Posterior vena cava (tissue), 2 donors: ENCODE results near the gene EVI5L. TPM values are rescaled to one million over a fixed set of nuclear protein-coding genes. Genes with fewer than 3 reads are reported as not detected.
"Not testable (repeated sequence)": the region's sequence is repeated elsewhere in the genome, so short reads cannot be mapped to it uniquely, and the experiment has no call there.

Source experiments
- DNase-seq: peaks from one replicate; pipeline ENCODE4 v3.0.0-alpha.2; 2020; ENCODE audit warnings: low spot score
- intact Hi-C, 2 donors: fragments of 100-400 bp; cut with DNase I; formaldehyde crosslinking; loops; one replicate each; pipeline versions ENCODE4 v1.14.1 to v1.14.2; 2022 to 2023
- total RNA-seq, 2 donors: library from RNA; stranded (reverse); fragmentation: NEBNext Ultra II Directional; extraction: Animal tissue kit (Norgen Biotek cat#: 25700); gene quantifications; one replicate each; pipeline ENCODE4 v1.2.1, GENCODE V29; 2021
- donor health status: DM: yes; HTN: yes; CAD: no.
- donor health status: DM: yes; HTN: yes; CAD: no.

EVI5L gene
- total RNA-seq, 2 donors from 2014 or later, result 14.9 to 16.0 TPM

DNA sequence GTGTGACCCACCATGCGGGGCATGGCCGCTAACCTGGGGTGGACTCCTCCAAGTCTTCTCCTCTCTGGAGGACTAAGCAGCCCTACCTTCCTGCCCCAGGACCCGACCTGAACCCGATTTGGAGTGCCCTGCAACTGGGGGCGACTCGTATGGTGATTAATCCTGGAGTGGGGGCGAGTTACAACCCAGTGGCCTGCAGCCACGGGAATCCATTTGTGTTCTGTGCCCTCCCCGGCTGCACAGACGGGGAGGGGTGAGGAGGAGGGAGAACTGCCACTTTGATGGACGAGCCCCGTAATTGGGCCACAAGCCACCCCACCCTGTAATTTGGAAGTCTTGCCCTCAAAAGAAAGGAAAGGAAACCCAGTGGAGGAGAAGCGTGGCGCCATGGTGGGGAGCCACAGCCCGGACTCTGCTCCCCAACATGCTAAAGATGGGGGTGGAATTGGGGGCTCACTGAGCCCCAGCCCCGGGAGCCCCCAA lies 26.1 kb downstream of the EVI5L start:
- intact Hi-C loops, result no loop called here

DNA sequence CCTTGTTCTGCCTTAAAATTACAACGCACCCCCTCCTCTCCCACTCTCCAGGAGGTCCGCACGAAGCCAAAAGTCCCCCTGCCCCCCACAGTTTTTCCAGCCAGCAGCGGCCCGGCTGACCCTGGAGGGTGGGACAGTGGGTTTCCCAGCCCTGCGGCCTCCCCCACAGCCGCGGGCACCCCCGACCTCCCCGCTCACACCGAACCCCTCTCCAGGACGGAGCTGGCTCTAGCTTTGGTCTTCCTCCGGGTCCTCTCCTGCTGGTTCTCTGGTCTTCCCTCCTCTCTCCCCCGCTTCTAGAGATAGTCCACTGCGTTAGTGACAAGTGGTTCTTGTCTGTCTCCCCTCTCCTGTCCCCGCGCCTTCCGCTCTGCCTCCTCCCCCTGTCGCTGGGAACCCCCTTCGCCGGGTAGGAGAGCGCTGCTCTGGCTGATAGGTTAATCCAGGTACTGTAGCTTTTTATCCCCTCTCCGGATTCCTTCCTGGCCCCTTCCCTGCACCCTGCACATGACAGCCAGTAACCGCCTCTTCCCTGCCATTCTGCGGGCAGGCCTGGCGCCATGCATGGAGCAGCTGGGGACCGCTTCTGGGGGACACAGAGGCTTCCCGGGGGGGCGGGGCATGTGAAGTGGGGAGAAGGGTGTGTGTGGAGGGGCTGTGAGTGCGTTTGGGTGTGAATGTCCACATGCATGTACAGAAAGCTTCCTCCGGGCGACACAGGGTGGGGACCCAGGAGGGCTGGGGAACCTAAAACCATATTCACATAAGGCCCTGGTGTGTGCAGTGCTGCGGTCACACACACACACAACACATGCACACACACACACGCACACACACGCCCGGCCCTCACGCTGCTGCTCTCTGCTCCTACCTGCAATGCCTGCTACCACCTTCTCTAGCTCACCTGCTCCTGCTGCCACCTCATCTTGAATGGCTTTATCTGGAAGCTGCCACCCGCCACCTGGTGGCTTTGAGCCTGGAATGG lies 27.0 kb downstream of the EVI5L start:
- intact Hi-C loops, result no loop called here
- no peak for DNase-seq

More for the DNA sequence above, 26.1 kb downstream of the EVI5L start:
- no peak for DNase-seq

- intact Hi-C loops, result no loop called here
- no peak for DNase-seq
Measured at GRCh38 chr19:7857727-7858108, 27.7 kb downstream of the EVI5L start.

DNA sequence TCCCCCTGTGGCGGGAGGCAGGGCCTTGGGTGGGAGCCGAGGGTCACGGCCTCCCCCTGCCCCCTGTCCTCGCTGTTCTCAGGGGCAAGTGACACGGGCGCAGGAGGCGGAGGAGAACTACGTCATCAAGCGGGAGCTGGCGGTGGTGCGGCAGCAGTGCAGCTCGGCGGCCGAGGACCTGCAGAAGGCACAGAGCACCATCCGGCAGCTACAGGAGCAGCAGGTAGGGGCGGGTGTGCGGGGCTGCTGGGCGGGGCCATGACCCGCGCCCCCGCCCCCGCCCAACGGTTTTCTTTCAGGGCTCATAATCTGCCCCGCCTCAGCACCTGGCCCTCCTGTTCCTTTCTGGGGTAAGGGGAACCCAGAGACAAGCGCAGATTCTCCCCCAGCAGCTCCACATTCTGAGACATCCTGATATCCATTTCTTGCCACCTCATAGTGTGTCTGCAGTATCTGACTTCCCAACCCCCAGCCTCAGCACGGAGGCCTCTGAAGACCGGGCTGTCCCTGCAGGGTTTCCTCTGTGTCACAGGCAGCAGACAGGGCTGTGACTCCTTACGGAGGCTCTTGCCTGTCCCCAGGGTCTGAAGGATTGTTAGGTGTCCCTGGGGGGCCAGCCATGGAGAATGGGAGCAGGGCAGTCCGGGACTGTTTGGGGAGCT lies 28.2 kb downstream of the EVI5L start:
- intact Hi-C loops, result no loop called here
- no peak for DNase-seq

- intact Hi-C loops, result not testable (repeated sequence)
Measured at GRCh38 chr19:7859087-7859486, 29.1 kb downstream of the EVI5L start.

DNA sequence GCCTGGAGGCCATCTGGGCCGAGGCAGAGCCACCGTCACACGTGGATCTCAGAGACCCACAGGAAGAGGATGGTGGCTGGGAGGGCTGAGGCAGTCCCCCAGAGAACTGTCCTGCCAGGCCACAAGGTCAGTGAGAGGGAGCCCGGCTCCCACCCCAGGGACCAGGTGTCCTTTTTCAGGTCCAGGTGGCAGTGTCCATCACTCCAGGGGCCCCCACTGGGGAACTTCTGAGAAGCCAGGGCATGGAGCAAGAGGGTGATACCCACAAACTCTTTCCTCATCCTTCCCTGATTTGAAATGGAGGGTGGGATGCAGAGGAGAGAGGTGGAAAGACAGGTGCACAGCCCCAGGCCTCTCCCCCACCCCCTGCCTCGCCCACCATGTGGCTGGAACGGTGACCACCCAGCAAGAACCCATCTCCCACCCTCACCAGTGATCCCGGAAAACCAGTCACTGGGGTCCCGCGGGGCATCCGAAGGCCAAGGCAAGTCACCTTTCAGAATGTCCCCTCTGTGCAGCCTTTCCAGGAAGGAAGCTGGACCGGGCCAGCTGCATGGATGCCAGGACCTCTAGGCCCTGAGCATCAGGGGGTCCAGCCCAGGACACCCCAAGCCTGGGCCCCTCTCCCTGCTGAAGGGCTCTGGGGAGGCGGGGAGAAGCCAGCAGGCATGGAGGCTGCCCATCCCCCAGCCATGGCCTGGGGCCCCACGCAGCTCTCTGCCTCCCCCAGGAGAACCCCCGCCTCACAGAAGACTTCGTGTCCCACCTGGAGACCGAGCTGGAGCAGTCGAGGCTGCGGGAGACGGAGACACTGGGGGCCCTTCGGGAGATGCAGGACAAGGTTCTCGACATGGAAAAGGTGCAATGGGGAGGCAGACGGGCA lies 30.1 kb downstream of the EVI5L start:
- no peak for DNase-seq
- intact Hi-C loops, result no loop called here

More at GRCh38 chr19:7859087-7859486, 29.1 kb downstream of the EVI5L start:
- not testable (repeated sequence) for DNase-seq

- intact Hi-C loops, result no loop called here
- DNase-seq, result no peak
Measured at GRCh38 chr19:7860714-7861618, 30.9 kb downstream of the EVI5L start.

DNA sequence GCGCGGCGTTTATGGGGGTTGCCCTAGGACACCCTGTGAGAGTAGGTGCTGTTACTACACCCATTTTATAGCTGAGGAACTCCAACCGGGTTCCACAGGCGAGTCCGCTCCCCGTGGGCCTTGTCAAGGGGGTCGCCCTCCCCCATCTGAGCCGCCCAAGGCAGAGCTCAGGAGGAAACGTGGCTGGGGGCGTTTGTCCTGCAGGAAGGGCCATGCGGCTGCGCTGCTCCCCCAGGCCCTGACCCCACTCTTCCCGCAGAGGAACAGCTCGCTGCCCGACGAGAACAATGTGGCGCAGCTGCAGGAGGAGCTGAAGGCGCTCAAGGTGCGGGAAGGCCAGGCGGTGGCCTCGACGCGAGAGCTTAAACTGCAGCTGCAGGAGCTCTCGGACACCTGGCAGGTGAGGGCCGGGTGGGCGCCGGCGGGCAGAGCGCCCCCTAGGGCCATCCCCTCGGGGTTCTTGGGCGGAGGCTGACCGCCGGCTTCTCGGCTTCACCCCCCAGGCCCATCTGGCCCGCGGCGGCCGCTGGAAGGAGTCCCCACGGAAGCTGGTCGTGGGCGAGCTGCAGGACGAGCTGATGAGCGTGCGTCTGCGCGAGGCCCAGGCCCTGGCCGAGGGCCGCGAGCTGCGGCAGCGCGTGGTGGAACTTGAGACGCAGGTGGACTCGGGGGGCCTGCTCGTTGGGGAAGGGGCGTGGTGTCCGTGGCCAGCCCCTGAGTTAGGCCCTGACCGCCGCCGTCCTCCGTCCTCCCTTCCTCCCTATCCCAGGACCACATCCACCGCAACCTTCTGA lies 31.8 kb downstream of the EVI5L start:
- intact Hi-C loops, result no loop called here

DNA sequence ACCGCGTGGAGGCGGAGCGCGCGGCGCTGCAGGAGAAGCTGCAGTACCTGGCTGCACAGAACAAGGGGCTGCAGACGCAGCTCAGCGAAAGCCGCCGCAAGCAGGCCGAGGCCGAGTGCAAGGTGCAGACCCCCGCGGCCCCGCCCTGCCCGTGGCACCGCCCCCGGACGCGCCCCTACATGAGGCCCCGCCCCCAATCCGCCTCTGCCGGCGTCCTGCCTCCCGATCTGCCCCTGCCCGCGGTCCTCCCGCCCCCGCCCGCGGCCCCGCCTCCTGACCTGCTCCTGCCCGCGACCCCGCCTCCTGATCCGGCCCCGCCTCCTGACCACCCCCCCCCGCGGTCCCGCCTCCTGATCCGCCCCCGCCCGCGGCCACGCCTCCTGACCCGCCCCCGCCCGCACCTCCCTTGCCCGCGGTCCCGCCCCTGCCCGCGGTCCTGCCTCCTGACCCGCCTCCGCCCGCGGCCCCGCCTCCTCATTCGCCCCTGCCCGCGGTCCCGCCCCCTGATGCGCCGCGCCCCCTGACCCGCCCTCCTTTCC lies 32.5 kb downstream of the EVI5L start:
- intact Hi-C loops, result no loop called here
- DNase-seq, result no peak

More for the DNA sequence above, 31.8 kb downstream of the EVI5L start:
- no peak for DNase-seq

- DNase-seq, result no peak
- intact Hi-C loops, result no loop called here
Measured at GRCh38 chr19:7863157-7863970, 33.3 kb downstream of the EVI5L start.

DNA sequence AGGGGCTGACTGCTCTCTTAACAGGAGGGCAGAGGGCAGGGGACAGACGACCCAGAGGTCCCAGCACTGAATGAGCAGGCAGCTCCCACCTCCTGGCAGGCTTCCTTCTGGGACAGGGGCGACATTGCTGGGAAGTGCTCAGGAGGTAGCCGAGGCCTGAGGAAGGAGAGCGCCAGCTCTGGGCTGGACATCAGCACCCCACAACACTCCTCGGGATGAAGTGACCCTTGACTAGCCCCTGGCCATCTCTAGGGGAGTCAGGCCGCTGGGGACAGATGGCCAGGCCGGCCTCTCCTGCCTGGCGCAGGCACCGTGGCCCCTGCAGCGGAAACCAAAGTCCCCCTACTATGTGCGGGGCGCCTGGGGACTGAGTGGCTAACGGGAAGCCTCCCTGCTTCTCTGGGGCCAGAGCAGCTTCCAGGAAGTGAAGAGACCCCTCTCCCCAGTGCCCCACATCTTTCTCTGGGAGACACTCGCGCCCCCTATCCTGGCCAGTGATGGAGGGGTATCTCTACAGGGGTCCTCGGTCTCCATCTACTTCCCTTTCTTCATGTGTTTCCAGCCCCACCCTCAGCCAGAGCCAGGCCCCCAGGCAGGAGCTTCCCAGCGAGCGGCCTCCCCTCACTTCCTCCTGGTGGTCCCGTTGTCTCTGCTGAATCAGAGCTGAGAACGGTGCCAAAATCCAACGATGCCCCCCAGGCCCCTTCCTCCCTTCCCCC lies 34.1 kb downstream of the EVI5L start:
- DNase-seq, result no peak
- intact Hi-C loops, result no loop called here

GRCh38 chr19:7864690-7865074 lies 34.7 kb downstream of the EVI5L start:
- DNase-seq, result no peak
- intact Hi-C loops, result no loop called here

DNA sequence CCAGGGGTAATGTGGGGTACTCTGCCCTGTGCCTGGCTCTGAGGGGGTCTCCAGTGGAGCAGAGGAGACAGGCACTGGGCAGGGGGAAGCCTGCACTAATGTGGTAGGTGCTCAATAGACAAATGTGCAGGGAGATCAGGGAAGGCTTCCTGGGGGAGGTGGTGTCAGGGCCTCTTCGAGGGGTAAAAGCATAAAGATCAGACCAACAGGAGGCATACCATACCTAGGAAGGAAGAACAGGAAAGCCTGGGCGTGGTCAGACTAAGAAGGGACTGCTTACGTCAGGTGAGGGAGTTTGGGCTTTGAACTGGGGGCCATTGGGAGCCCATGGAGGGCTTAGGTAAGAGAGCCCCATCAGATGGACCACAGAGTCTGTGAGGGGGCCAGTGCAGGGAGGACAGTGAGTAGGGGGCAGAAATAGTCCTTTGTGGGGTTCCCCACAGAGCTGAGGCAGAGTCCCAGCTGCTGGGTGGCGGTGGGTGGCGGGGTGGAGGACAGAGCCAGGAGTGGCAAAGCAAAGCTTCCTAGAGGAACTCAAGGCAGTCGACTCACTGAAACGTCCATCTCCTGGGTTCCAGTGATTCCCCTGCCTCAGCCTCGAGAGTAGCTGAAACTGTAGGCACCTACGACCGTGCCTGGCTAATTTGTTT lies 35.4 kb downstream of the EVI5L start:
- DNase-seq, result no peak
- intact Hi-C loops, result no loop called here

GRCh38 chr19:7866399-7867091 lies 36.5 kb downstream of the EVI5L start:
- no peak for DNase-seq
- intact Hi-C loops, result no loop called here
